Fibroblast of skin of left quadriceps (primary cell): ENCODE data around the gene MST1R.
"Not testable (repeated sequence)": the region's sequence is repeated elsewhere in the genome, so short reads cannot be mapped to it uniquely, and the experiment has no call there.

Experiments used
- DNase-seq, 2 experiments: peaks; one replicate each; pipeline ENCODE4 v3.0.0-alpha.2; 2013; ENCODE audit warnings: low read depth in 2 of 2

The MST1R gene

GRCh38 chr3:49911611-49912010, 7.9 kb upstream of the MST1R start:
- DNase-seq: no peak

GRCh38 chr3:49911124-49911420, 7.4 kb upstream of the MST1R start:
- DNase-seq: no peak

GRCh38 chr3:49910409-49911123, 6.9 kb upstream of the MST1R start:
- DNase-seq: no peak

- DNase-seq: no peak
These were observed 4.9 kb upstream of the MST1R start for GRCh38 chr3:49908373-49909199.

- peak in 1 of 2 experiments; percentile 12 for DNase-seq
These were observed 2.5 kb upstream of the MST1R start for GRCh38 chr3:49906073-49906743.

- DNase-seq: not testable (repeated sequence)
These were observed 775 bp upstream of the MST1R start for GRCh38 chr3:49904448-49904847.

- DNase-seq: no peak
These were observed 945 bp downstream of the MST1R start for GRCh38 chr3:49902511-49903345.

GRCh38 chr3:49901366-49902339, 2.0 kb downstream of the MST1R start:
- no peak for DNase-seq

GRCh38 chr3:49900491-49901153, 3.1 kb downstream of the MST1R start:
- no peak for DNase-seq

- no peak for DNase-seq
These were observed 3.9 kb downstream of the MST1R start for GRCh38 chr3:49899815-49900214.

GRCh38 chr3:49898991-49899390, 4.7 kb downstream of the MST1R start:
- DNase-seq: no peak

GRCh38 chr3:49896345-49896744, 7.3 kb downstream of the MST1R start:
- DNase-seq: no peak

GRCh38 chr3:49895791-49896190, 7.9 kb downstream of the MST1R start:
- no peak for DNase-seq

- DNase-seq: no peak
These were observed 14.4 kb downstream of the MST1R start for GRCh38 chr3:49889296-49889695.

- no peak for DNase-seq
These were observed 16.8 kb downstream of the MST1R start for GRCh38 chr3:49886922-49887265.

GRCh38 chr3:49883998-49884397, 19.7 kb downstream of the MST1R start:
- DNase-seq: no peak

GRCh38 chr3:49882166-49882565, 21.5 kb downstream of the MST1R start:
- DNase-seq: no peak

GRCh38 chr3:49880581-49881315, 22.9 kb downstream of the MST1R start:
- DNase-seq: no peak

- no peak for DNase-seq
These were observed 24.0 kb downstream of the MST1R start for GRCh38 chr3:49879721-49880120.

GRCh38 chr3:49878686-49879085, 25.0 kb downstream of the MST1R start:
- no peak for DNase-seq
